Suprapubic skin (tissue), 4 donors: ENCODE data around the gene FUT2.

ENCODE experiments used
- CTCF ChIP-seq, 2 donors: fragments of 200-600 bp in 1 of 2; fragments of 450-650 bp in 1 of 2; sonication (generic) in 1 of 2; IDR thresholded peaks; one replicate each; pipeline ENCODE4 v1.5.1; 2016 to 2019; ENCODE audit warnings: antibody characterized with exemption in 2 of 2, mild to moderate bottlenecking in 1 of 2, moderate library complexity in 1 of 2
- POLR2A ChIP-seq, 2 donors: fragments of 450-650 bp; IDR thresholded peaks; one replicate each; pipeline ENCODE4 v1.6.1; 2017; ENCODE audit warnings: antibody characterized with exemption in 2 of 2, mild to moderate bottlenecking in 2 of 2, moderate library complexity in 2 of 2
- POLR2AphosphoS5 ChIP-seq, 3 donors: sonication (generic); formaldehyde crosslinking; IDR thresholded peaks; one replicate each; pipeline ENCODE4 v1.6.1; 2017; ENCODE audit warnings: antibody characterized with exemption in 3 of 3

DNA sequence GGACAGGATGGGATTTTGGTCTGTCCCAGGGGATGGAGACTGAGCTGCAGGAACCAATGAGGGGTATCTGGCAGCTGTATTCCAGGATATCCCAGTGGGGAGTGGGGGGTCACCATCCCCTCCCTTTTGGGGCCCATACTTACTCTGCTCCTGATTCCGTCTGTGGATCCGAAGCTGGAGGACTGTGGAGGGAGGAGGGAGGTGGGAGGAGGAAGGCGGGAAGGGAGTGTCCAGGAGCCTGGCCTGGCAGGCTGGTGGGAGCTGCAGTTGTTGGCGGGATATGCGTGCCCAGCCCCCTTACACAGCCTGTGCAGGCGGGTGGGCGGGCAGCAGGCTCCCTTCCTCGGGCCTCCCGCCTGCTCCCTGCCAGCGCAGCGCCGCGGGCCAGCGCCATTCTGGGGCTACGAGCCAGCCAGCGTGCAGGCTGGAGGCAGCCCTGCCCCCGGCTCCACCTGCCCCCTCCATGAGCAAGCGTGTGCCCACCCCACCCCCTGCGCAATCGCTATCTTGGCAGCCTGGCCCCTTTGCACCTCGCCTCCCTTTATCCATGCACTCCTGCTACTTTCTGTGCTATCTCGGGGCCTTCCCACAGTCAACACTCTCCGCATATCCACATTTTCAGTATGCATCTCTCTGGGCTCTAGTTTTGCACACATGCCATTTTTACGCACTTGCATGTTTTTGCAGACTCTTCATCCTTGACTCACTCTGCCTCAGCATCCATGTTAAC, 21.0 kb downstream of the FUT2 start:
- TF ChIP-seq POLR2AphosphoS5 (IDR thresholded peaks at IDR 0.05), result no peak
- no peak for TF ChIP-seq CTCF (IDR thresholded peaks at IDR 0.05)
- no peak for TF ChIP-seq POLR2A (IDR thresholded peaks at IDR 0.05)
